ENCODE results near the gene NDFIP1.

DNA sequence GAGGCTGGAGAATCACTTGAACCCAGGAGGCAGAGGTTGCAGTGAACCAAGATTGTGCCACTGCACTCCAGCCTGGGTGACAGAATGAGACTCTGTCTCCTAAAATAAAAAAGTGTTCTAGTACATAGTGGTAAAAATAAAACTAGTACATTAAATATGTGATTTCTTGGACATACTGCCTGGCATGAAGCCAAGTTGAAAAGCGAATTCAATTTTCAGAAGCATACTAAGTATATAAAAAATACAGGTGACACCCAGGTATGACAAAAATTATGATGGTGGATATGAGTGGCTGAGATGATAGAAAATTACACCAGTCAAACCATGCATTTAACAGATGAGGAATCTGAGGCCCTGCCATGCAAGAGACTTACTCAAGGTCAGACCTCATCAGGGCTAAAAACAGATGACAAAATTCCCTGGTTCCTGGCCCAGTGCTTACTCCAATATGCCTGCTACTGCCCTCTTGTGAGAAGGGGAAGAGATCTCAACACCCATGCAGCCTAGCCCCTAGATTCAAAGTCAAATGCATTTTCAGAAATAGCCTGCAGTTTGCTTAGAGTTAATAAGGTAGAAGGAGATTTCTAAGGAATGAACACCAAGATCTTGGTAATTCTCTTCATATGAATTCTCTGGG is 49.2 kb upstream of the NDFIP1 start:
- TF ChIP-seq CTCF (IDR thresholded peaks at IDR 0.05 in 2 of 3, conservative IDR thresholded peaks at IDR 0.05 in 1 of 3; ENCODE audit: borderline replicate concordance in 1 of 3, insufficient read depth in 1 of 3, low read depth in 2 of 3, low read length in 2 of 3) (peak in 2 of 3 experiments; percentile 31 to 48; a peak in 3 of 6 replicates), RAD21 (IDR thresholded peaks at IDR 0.05; ENCODE audit: low read depth) (peak; percentile 39), POLR2A (IDR thresholded peaks at IDR 0.05; ENCODE audit: borderline replicate concordance, extremely low read depth, insufficient read depth, insufficient read length) (no peak), REST (IDR thresholded peaks at IDR 0.05; ENCODE audit: low read depth) (no peak), EZH2phosphoT487 (IDR thresholded peaks at IDR 0.05; ENCODE audit: borderline replicate concordance) (no peak), EZH2 (IDR thresholded peaks at IDR 0.05) (no peak)

Data from HCT116 (cell line).